Measurements from ENCODE around the gene SYNE1. TPM values are rescaled to one million over a fixed set of nuclear protein-coding genes. Genes with fewer than 3 reads are reported as not detected.
"Not testable (repeated sequence)": the region's sequence is repeated elsewhere in the genome, so short reads cannot be mapped to it uniquely, and the experiment has no call there.

Gene SYNE1, protein sequence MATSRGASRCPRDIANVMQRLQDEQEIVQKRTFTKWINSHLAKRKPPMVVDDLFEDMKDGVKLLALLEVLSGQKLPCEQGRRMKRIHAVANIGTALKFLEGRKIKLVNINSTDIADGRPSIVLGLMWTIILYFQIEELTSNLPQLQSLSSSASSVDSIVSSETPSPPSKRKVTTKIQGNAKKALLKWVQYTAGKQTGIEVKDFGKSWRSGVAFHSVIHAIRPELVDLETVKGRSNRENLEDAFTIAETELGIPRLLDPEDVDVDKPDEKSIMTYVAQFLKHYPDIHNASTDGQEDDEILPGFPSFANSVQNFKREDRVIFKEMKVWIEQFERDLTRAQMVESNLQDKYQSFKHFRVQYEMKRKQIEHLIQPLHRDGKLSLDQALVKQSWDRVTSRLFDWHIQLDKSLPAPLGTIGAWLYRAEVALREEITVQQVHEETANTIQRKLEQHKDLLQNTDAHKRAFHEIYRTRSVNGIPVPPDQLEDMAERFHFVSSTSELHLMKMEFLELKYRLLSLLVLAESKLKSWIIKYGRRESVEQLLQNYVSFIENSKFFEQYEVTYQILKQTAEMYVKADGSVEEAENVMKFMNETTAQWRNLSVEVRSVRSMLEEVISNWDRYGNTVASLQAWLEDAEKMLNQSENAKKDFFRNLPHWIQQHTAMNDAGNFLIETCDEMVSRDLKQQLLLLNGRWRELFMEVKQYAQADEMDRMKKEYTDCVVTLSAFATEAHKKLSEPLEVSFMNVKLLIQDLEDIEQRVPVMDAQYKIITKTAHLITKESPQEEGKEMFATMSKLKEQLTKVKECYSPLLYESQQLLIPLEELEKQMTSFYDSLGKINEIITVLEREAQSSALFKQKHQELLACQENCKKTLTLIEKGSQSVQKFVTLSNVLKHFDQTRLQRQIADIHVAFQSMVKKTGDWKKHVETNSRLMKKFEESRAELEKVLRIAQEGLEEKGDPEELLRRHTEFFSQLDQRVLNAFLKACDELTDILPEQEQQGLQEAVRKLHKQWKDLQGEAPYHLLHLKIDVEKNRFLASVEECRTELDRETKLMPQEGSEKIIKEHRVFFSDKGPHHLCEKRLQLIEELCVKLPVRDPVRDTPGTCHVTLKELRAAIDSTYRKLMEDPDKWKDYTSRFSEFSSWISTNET (N-terminal part only)
- total RNA-seq = 10 to 100 TPM; 26.0 to 46.7 TPM

DNA sequence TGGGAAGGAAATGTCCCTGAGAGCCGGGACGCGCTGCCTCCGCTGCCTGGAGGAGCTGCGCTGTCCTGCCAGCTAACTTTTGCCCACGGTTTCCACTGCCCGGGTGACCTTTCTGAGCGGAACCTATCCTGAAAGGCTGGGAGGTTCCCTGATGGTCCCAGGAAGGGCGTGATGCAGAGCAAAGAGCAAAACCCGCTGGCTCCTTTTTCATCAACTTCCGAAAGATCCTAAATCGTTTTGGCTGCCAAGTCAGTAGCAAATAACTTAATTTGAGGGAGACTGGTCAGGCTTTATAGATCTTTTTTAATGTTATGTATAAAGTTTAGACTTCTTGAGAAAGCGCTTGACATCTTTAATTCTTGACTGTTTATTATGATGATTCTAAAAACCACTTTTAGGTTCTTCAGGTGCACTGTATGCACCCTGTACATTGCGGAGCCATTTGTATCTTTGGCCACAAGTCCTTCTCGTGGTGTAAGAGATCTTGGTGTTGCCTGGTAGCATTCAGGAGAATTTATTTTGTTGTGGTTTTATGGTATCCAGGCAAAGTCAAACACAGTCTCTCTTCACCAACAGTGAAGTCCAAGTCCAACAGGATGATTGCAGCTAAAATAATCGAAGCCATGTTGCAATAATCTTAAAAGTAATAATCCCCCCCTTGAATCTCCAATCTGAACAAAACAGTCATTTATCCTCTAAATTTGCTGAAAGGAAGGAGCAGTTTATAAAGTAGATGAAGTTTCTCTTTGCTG, at the start of gene SYNE1:
Gene SYNE1 (minus strand): TSS at position 67 of the 752 bp plus-strand sequence. CDS start 9,031 bp downstream, outside the sequence.
- H3K9me3 Mint-ChIP-seq = no peaks in the 10 kb centered on the region
- no peak for ATAC-seq (replicated peaks)
- H3K4me3 Mint-ChIP-seq = peak within 1 kb of the TSS; percentile 40
- H3K36me3 Mint-ChIP-seq (ENCODE audit: low read depth) = no peaks in the 10 kb centered on the region
- H3K4me1 Mint-ChIP-seq = peaks cover 5% of the 10 kb centered on the region
- peaks cover 34% of the 10 kb centered on the region for H3K27me3 Mint-ChIP-seq
- no peak within 1 kb of the TSS for H3K27ac Mint-ChIP-seq

DNA sequence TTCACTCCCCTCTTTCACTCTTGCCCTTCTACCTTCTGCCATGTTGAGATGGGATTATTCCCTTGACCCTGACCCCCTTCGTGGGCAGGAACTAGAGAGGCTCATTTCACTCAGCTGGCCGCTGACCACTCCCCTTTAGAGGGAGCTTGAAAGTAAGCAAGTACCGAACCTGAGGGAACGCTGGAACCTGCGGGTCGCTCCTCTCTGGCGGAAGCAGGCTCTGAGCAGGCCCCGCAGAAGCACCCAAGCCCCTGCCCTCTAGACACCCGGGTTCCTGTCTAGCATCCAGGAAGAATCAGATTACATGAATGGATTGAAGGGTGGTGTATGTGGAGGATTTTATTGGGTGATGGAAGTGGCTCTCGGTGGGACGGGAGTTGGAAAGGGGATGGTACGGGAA, 48.7 kb upstream of the SYNE1 start:
- no peak for ATAC-seq (replicated peaks)
- no peaks in the 10 kb centered on the region for H3K9me3 Mint-ChIP-seq
- no peaks in the 10 kb centered on the region for H3K27me3 Mint-ChIP-seq
- H3K4me3 Mint-ChIP-seq = no peak overlapping the region
- H3K4me1 Mint-ChIP-seq = no peaks in the 10 kb centered on the region
- no peaks in the 10 kb centered on the region for H3K36me3 Mint-ChIP-seq (ENCODE audit: low read depth)
- H3K27ac Mint-ChIP-seq = no peak overlapping the region

DNA sequence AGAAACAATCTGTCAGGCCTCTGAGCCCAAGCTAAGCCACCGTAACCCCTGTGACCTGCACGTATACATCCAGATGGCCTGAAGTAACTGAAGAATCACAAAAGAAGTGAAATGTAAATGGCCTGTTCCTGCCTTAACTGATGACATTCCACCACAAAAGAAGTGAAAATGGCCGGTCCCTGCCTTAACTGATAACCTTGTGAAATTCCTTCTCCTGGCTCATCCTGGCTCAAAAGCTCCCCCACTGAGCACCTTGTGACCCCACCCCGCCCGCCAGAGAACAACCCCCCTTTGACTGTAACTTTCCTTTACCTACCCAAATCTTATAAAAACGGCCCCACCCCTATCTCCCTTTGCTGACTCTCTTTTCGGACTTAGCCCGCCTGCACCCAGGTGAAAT, 45.8 kb upstream of the SYNE1 start:
- not testable (repeated sequence) for H3K27ac Mint-ChIP-seq; H3K9me3 Mint-ChIP-seq; H3K27me3 Mint-ChIP-seq; ATAC-seq (replicated peaks); H3K4me3 Mint-ChIP-seq; H3K4me1 Mint-ChIP-seq; H3K36me3 Mint-ChIP-seq (ENCODE audit: low read depth)

DNA sequence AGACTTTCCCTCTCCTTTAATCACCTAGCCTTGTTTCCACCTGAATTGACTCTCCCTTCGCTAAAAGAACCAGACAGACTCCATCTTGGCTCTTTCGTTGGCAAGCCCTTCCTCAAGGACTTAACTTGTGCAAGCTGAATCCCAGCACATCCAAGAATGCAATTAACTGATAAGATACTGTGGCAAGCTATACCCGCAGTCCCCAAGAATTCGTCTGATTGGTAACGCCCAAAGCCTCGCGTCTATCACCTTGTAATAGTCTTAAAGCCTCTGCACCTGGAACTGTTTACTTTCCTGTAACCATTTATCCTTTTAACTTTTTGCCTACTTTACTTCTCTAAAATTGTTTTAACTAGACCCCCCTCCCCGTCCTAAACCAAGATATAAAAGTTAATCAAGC, 45.0 kb upstream of the SYNE1 start:
- no peak for ATAC-seq (replicated peaks)
- Mint-ChIP-seq H3K4me3 (no peak overlapping the region), H3K27ac (no peak overlapping the region), H3K36me3 (ENCODE audit: low read depth) (no peaks in the 10 kb centered on the region), H3K4me1 (no peaks in the 10 kb centered on the region), H3K9me3 (peaks cover 4% of the 10 kb centered on the region), H3K27me3 (peaks cover 8% of the 10 kb centered on the region)

DNA sequence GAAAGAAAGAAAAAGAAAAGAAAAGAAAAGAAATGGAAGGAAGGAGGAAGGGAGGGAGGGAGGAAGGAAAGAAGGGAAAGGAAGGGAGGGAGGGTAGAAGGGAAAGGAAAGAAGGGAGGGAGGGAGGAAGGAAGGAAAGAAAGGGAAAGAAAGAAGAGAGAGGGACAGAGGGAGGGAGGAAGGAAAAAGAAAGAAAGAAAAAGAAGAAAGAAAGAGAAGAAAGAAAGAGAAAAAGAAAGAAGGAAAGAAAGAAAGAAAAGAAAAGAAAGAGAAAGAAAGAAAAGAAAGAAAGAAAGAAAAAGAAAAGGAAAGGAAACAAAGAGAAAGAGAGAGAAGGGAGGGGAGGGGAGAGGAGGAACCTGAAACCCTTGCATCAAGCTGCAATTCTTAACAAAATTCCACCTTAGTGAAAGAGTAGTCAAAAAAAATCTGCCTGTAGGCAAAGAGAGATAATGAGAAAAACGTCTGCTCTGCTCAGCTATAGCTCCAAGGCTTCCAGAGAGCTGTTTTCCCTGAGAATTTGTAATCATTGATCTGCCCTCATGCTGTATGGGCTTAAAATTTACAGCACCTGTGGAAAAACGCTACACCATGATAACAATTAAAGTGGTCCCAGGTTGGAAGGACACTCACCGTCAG, 43.8 kb upstream of the SYNE1 start:
- H3K4me1 Mint-ChIP-seq = no peaks in the 10 kb centered on the region
- peaks cover 8% of the 10 kb centered on the region for H3K27me3 Mint-ChIP-seq
- peaks cover 4% of the 10 kb centered on the region for H3K9me3 Mint-ChIP-seq
- no peak for ATAC-seq (replicated peaks)
- no peak overlapping the region for H3K4me3 Mint-ChIP-seq
- H3K27ac Mint-ChIP-seq = no peak overlapping the region
- no peaks in the 10 kb centered on the region for H3K36me3 Mint-ChIP-seq (ENCODE audit: low read depth)

DNA sequence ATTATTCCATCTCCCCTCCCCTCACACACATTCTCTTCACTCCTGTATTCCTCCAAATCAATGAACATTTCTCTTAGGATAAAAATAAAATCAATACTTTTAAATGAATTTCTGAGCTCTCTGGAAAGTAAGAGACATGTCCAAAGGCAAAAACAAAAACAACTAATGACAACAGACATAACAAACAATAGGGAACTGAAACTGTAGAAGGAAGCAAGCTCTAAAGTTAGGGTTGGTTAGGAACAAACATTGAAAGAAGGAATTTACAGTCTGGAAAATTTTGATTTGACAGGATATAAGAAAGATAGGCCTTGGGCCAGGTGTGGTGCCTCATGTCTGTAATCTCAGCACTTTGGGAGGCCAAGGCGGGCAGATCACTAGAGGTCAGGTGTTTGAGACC, 43.0 kb upstream of the SYNE1 start:
- no peaks in the 10 kb centered on the region for H3K36me3 Mint-ChIP-seq (ENCODE audit: low read depth)
- no peaks in the 10 kb centered on the region for H3K4me1 Mint-ChIP-seq
- peaks cover 8% of the 10 kb centered on the region for H3K27me3 Mint-ChIP-seq
- no peak overlapping the region for H3K4me3 Mint-ChIP-seq
- H3K9me3 Mint-ChIP-seq = peaks cover 4% of the 10 kb centered on the region
- ATAC-seq (replicated peaks) = no peak
- no peak overlapping the region for H3K27ac Mint-ChIP-seq

DNA sequence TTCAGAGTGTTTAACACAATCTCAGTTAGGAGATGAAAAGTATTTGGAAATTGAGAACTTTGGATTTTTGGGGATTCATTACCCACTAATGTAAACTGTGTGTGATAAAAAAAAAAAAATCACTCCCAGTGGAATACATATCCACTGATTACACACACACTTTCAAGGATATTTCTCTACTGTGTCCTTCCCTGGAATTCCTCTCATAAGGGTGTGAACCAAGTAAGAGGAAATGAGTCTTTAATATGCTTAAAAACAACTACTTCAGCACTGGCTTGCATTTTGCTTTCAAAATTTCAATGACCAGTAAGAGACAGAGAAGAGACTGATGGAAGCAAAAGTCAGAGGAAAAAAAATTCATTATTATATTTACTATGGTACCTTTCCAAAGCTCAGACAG, 36.1 kb upstream of the SYNE1 start:
- Mint-ChIP-seq H3K27ac (no peak overlapping the region), H3K4me3 (no peak overlapping the region), H3K4me1 (no peaks in the 10 kb centered on the region)

DNA sequence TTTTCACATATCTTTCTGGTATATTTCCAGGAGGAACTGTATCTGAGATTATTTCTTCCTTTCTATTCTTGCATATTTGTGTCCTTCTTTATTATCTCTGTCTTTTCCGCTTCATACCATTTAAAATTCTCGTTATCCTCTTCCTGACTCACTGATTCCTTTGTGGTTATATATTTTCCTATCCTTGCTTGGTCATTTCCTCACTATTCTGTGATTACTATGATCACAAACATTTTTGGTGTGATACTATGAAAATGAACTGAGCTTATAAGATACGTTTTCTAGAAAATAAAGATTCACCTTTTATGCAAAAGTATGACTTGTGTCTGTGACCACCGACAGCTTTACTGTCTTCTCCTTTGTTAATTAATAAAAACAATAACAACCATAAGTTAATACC, 34.0 kb upstream of the SYNE1 start:
- Mint-ChIP-seq H3K4me3 (no peak overlapping the region), H3K27me3 (peaks cover 19% of the 10 kb centered on the region), H3K9me3 (no peaks in the 10 kb centered on the region), H3K27ac (no peak overlapping the region), H3K36me3 (ENCODE audit: low read depth) (no peaks in the 10 kb centered on the region), H3K4me1 (no peaks in the 10 kb centered on the region)
- ATAC-seq (replicated peaks) = no peak

More for the DNA sequence above, 36.1 kb upstream of the SYNE1 start:
- H3K9me3 Mint-ChIP-seq = no peaks in the 10 kb centered on the region
- no peak for ATAC-seq (replicated peaks)
- no peaks in the 10 kb centered on the region for H3K36me3 Mint-ChIP-seq (ENCODE audit: low read depth)
- peaks cover 10% of the 10 kb centered on the region for H3K27me3 Mint-ChIP-seq

DNA sequence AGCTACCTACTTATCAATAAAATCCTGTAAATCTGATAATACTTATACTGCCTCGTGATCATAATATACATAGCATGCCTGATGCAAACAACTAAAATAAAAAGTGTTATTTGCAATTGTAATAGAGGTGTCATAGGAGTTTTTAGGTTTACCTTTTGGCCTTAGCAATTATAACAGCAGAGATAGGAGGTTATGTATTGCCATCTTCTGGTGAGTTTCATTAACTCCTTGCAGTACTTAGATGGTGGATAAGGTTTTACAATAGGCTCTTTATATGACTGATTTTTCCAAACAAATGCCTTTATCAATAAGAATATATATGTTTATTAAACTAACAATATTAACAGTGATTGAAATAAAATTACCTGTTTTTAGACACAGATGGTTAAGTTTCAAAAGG, 32.7 kb upstream of the SYNE1 start:
- Mint-ChIP-seq H3K36me3 (ENCODE audit: low read depth) (no peaks in the 10 kb centered on the region), H3K27me3 (peaks cover 17% of the 10 kb centered on the region), H3K27ac (no peak overlapping the region), H3K4me1 (no peaks in the 10 kb centered on the region), H3K9me3 (no peaks in the 10 kb centered on the region), H3K4me3 (no peak overlapping the region)
- no peak for ATAC-seq (replicated peaks)

DNA sequence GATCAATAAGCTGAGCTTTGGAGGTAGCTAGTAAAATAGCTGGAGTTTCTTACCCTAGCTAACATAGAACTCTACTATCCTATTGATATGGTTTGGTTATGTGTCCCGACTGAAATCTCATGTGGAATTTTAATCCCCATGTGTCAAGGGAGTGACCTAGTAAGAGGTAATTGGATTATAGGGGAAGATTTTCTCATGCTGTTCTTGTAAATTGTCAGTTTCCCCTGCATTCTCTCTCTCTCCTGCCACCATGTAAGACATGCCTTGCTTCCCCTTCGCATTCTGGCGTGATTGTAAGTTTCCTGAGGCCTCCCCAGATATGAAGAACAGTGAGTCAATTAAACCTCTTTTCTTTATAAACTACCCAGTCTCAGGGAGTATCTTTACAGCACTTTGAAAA, 24.6 kb upstream of the SYNE1 start:
- no peaks in the 10 kb centered on the region for H3K36me3 Mint-ChIP-seq (ENCODE audit: low read depth)
- no peak for ATAC-seq (replicated peaks)
- H3K27ac Mint-ChIP-seq = no peak overlapping the region
- H3K4me1 Mint-ChIP-seq = no peaks in the 10 kb centered on the region
- H3K27me3 Mint-ChIP-seq = no peaks in the 10 kb centered on the region
- H3K4me3 Mint-ChIP-seq = no peak overlapping the region
- H3K9me3 Mint-ChIP-seq = no peaks in the 10 kb centered on the region

DNA sequence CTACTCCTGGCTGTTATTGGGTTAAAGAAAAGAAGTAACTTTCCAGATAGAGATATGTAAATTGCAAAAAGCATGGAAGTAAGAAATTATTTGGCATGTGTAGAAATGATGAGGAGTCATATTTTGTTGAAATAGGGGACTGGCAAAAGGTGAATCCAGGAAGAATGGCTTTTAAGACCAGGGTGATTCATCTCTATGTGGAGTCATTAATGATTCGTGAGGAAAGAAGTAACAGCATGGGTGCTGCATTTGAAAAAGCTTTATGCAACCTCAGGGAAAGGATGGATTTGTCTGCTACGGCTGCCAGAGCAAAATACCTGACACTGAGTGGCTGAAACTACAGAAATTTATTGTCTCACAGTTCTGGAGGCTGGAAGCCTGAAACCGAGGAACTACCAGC, 14.8 kb upstream of the SYNE1 start:
- no peak for ATAC-seq (replicated peaks)
- no peaks in the 10 kb centered on the region for H3K9me3 Mint-ChIP-seq
- no peak overlapping the region for H3K4me3 Mint-ChIP-seq
- H3K27me3 Mint-ChIP-seq = peaks cover 23% of the 10 kb centered on the region
- H3K4me1 Mint-ChIP-seq = no peaks in the 10 kb centered on the region
- H3K36me3 Mint-ChIP-seq (ENCODE audit: low read depth) = no peaks in the 10 kb centered on the region
- no peak overlapping the region for H3K27ac Mint-ChIP-seq

DNA sequence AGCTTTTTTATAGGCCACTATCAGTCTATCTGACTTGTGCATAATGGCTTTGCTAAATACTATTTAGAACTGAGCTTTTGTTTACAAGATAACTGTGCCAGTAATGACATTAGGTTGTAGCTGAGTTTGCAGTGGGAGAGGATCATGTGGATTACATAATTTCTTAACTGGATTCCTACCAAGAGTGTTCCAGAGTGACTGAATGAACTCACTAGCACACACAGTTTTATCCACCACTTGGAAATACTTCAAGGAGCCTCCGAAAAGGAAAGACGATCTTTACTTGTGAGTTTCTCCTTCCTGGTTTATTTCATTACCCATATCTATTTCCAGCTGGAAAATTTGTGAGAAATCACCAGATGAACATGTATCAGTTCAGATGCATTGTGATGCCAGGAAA, 10.9 kb upstream of the SYNE1 start:
- peaks cover 40% of the 10 kb centered on the region for H3K27me3 Mint-ChIP-seq
- no peaks in the 10 kb centered on the region for H3K4me1 Mint-ChIP-seq
- no peaks in the 10 kb centered on the region for H3K36me3 Mint-ChIP-seq (ENCODE audit: low read depth)
- no peaks in the 10 kb centered on the region for H3K9me3 Mint-ChIP-seq
- ATAC-seq (replicated peaks) = no peak
- H3K4me3 Mint-ChIP-seq = no peak overlapping the region
- H3K27ac Mint-ChIP-seq = no peak overlapping the region

DNA sequence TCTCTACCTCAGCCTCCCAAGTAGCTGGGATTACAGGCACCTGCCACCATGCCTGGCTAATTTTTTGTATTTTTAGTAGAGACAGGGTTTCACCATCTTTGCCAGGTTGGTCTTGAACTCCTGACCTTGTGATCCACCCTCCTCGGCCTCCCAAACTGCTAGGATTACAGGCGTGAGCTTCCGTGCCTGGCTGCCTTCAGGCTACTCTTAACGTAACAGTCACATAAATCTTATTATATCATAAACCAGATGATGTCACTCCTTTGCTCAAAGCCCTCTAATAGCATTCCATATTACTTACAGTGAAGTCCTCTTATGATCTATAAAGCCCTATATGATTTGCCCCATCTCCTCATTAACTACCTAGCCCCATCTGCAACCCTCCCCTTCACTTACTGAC, 9.6 kb upstream of the SYNE1 start:
- ATAC-seq (replicated peaks); H3K36me3 Mint-ChIP-seq (ENCODE audit: low read depth); H3K4me3 Mint-ChIP-seq; H3K4me1 Mint-ChIP-seq; H3K9me3 Mint-ChIP-seq; H3K27ac Mint-ChIP-seq: not testable (repeated sequence)
- peaks cover 36% of the 10 kb centered on the region for H3K27me3 Mint-ChIP-seq

All from activated T-helper 17 cell treated with anti-CD3 and anti-CD28 coated beads, Interleukin-2, amount 50 U/mL, for 72 hours (primary cell).